Osteoblast (primary cell): ENCODE measurements around the gene VCX3A. TPM values are rescaled to one million over a fixed set of nuclear protein-coding genes. Genes with fewer than 3 reads are reported as not detected.

Source experiments
- DNase-seq: peaks from one replicate; pipeline ENCODE4 v3.0.0; 2011; ENCODE audit warnings: low spot score, mixed read lengths; ENCODE audit not compliant: insufficient read length; ENCODE audit errors: missing footprints
- H2AFZ ChIP-seq: 2 replicates; pipeline ENCODE4 v1.6.0; 2011; ENCODE audit warnings: mild to moderate bottlenecking, low read length
- H3K27ac ChIP-seq: 2 replicates; pipeline ENCODE4 v1.5.1; 2011; ENCODE audit warnings: mild to moderate bottlenecking, low read depth, low read length, moderate library complexity
- H3K27me3 ChIP-seq: 2 replicates; pipeline ENCODE4 v1.6.0; 2012; ENCODE audit warnings: mild to moderate bottlenecking, control low read depth, inconsistent platforms, low read length, moderate library complexity; ENCODE audit not compliant: insufficient read depth
- H3K36me3 ChIP-seq: 2 replicates; pipeline ENCODE4 v1.5.1; 2011; ENCODE audit warnings: mild to moderate bottlenecking, low read length, control low read depth, moderate library complexity; ENCODE audit not compliant: insufficient read depth
- H3K4me1 ChIP-seq: 2 replicates; pipeline ENCODE4 v1.5.1; 2011; ENCODE audit warnings: mild to moderate bottlenecking, low read length, control low read depth, moderate library complexity; ENCODE audit not compliant: insufficient read depth
- H3K4me2 ChIP-seq: 2 replicates; pipeline ENCODE4 v1.6.0; 2011; ENCODE audit warnings: mild to moderate bottlenecking, low read length; ENCODE audit not compliant: insufficient read depth
- H3K4me3 ChIP-seq: fragments of 200-600 bp; sonication (generic); 3 replicates; pipeline ENCODE4 v1.5.1; 2012; ENCODE audit warnings: mild to moderate bottlenecking, low read length, inconsistent platforms; ENCODE audit not compliant: insufficient read depth
- H3K79me2 ChIP-seq: 2 replicates; pipeline ENCODE4 v1.6.0; 2012; ENCODE audit warnings: mild to moderate bottlenecking, low read length, control low read depth, inconsistent platforms; ENCODE audit not compliant: insufficient read depth
- H3K9me3 ChIP-seq: 2 replicates; pipeline ENCODE4 v1.5.1; 2011; ENCODE audit warnings: low read depth, low read length, control low read depth
- H4K20me1 ChIP-seq: 2 replicates; pipeline ENCODE4 v1.6.0; 2012; ENCODE audit warnings: mild to moderate bottlenecking, low read length, control low read depth; ENCODE audit not compliant: insufficient read depth
- CTCF ChIP-seq: IDR thresholded peaks from 2 replicates; pipeline ENCODE4 v1.5.1; 2011; ENCODE audit warnings: mild to moderate bottlenecking, low read depth, low read length, moderate library complexity; ENCODE audit errors: extremely low read depth
- total RNA-seq: library from RNA; depleted of rRNA; stranded (reverse); fragments of >200 nt; gene quantifications from 2 replicates; pipeline ENCODE4 v1.2.3, GENCODE V29; 2012

The VCX3A gene
- total RNA-seq, 1 donor = not detected

GRCh38 chrX:6498324-6498723, 36.6 kb downstream of the VCX3A start:
- Histone ChIP-seq H3K4me1 (no peaks in the 10 kb centered on the region), H3K27me3 (no peaks in the 10 kb centered on the region), H3K4me3 (no peak overlapping the region), H4K20me1 (no peaks in the 10 kb centered on the region), H3K36me3 (no peaks in the 10 kb centered on the region), H3K79me2 (no peaks in the 10 kb centered on the region), H3K4me2 (no peak overlapping the region), H2AFZ (no peak overlapping the region), H3K9me3 (peaks cover 3% of the 10 kb centered on the region), H3K27ac (no peak overlapping the region)
- DNase-seq = no peak
- no peak for TF ChIP-seq CTCF
